ENCODE results near the gene PAN3.

DNA sequence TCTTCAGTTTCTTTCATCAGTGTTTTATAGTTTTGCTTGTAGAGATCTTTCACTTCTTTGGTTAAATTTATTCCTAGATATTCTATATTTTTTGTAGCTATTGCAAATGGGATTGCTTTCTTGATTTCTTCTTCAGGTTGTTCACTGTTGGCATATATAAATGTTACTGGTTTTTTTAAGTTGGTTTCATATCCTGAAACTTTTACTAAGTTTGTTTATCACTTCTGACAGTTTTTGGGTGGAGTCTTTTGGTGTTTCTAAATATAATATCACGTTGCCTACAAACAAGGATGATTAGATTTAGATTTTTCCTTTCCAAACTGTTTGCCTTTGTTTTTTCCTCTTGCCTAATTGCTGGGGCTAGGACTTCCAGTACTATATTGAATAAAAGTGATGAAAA is 109.7 kb downstream of the PAN3 start:
- TF ChIP-seq TAF1 (IDR thresholded peaks at IDR 0.05; ENCODE audit: borderline replicate concordance, insufficient read depth, low read length) (no peak), SIN3A (IDR thresholded peaks at IDR 0.05; ENCODE audit: borderline replicate concordance, insufficient read depth, low read length) (no peak)
- TF ChIP-seq, protein P1, sequence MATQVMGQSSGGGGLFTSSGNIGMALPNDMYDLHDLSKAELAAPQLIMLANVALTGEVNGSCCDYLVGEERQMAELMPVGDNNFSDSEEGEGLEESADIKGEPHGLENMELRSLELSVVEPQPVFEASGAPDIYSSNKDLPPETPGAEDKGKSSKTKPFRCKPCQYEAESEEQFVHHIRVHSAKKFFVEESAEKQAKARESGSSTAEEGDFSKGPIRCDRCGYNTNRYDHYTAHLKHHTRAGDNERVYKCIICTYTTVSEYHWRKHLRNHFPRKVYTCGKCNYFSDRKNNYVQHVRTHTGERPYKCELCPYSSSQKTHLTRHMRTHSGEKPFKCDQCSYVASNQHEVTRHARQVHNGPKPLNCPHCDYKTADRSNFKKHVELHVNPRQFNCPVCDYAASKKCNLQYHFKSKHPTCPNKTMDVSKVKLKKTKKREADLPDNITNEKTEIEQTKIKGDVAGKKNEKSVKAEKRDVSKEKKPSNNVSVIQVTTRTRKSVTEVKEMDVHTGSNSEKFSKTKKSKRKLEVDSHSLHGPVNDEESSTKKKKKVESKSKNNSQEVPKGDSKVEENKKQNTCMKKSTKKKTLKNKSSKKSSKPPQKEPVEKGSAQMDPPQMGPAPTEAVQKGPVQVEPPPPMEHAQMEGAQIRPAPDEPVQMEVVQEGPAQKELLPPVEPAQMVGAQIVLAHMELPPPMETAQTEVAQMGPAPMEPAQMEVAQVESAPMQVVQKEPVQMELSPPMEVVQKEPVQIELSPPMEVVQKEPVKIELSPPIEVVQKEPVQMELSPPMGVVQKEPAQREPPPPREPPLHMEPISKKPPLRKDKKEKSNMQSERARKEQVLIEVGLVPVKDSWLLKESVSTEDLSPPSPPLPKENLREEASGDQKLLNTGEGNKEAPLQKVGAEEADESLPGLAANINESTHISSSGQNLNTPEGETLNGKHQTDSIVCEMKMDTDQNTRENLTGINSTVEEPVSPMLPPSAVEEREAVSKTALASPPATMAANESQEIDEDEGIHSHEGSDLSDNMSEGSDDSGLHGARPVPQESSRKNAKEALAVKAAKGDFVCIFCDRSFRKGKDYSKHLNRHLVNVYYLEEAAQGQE (IDR thresholded peaks at IDR 0.05; ENCODE audit: insufficient read depth in 1 of 2, low read depth in 2 of 2, low read length in 2 of 2) = no peak

Data from PFSK-1 (cell line).